ENCODE results near the gene RHEX. TPM values are rescaled to one million over a fixed set of nuclear protein-coding genes. Genes with fewer than 3 reads are reported as not detected.
"Not testable (repeated sequence)": the region's sequence is repeated elsewhere in the genome, so short reads cannot be mapped to it uniquely, and the experiment has no call there.

The RHEX gene, protein sequence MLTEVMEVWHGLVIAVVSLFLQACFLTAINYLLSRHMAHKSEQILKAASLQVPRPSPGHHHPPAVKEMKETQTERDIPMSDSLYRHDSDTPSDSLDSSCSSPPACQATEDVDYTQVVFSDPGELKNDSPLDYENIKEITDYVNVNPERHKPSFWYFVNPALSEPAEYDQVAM
- under 1 TPM in 1 of 2 experiments, not detected in 1; 0.52 TPM for total RNA-seq
- not detected for polyA plus RNA-seq
- 0 reads per million in 6 experiments for total RNA-seq

DNA sequence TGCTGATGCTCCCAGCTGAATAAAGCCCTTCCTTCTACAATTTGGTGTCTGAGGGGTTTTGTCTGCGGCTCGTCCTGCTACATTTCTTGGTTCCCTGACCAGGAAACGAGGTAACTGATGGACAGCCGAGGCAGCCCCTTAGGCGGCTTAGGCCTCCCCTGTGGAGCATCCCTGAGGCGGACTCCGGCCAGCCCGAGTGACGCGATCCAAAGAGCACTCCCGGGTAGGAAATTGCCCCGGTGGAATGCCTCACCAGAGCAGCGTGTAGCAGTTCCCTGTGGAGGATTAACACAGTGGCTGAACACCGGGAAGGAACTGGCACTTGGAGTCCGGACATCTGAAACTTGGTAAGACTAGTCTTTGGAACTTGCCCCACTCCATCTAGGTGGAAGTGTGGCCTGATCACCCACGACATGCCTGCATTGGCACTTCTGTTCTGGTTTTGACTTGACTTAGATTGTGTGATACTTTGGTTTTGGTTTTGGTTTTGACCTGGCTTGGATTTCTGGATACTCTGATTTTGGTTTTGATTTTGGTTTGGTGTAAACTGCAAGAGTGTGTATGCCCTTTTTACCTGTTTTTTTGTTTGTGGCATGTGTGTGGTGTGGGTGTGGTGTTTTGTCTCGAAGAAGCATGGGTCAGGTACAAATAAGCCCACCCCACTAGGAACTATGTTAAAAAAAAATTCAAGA is at the start of gene RHEX:
TSS of gene RHEX (plus strand) at position 255 of the 692 bp plus-strand sequence. CDS start 44,656 bp downstream, outside the sequence.
- peak in 1 of 10 donors; percentile 12 for DNase-seq
- H3K9me3 Mint-ChIP-seq, H3K27me3 Mint-ChIP-seq, ATAC-seq, H3K36me3 Mint-ChIP-seq, POLR2A ChIA-PET: not testable (repeated sequence)
- peak within 1 kb of the TSS in 2 of 10 donors; percentile 3 to 82 for H3K27ac Mint-ChIP-seq
- H3K4me3 Mint-ChIP-seq: peak within 1 kb of the TSS in 1 of 10 donors; percentile 38
- H3K4me1 Mint-ChIP-seq: peaks cover 5 to 51% (median 17%) of the 10 kb centered on the region in 4 donors

DNA sequence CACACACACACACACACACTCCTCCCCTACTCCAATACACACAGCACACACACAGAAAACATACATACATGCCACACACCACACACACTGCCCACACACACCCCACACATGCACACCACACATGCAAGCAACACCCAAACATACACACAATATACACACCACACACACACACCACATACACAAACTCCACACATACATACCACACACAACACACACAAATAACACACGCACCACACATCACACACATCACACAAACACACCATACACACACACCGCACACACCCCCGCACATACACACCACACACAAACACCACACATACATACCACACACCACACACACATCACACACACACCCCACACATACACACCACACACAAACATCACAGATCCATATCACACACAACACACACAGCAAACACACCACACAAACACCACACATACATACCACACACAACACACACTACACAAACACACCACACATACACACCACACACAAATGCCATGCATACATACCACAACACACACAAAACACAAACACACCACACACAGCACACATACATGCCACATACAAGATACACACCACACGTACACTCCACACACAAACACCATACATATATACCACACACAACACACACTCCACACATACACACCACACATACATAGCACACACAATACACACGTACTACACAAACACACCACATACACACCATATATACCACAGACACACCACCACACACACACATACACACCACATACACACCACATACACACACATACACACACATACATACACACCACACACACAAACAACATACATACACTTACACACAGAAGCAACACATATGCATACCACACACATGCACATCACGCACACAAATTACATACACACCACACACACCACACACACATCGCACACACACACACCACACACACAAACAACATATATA is 48.8 kb upstream of the RHEX start:
- no peak for DNase-seq
- H3K9me3 Mint-ChIP-seq: no peaks in the 10 kb centered on the region
- H3K27ac Mint-ChIP-seq: peak overlapping the region in 1 of 10 donors; percentile 24
- H3K36me3 Mint-ChIP-seq: no peaks in the 10 kb centered on the region
- peaks cover 0 to 9% (median 3%) of the 10 kb centered on the region in 4 donors for H3K4me1 Mint-ChIP-seq
- no peak for ATAC-seq
- POLR2A ChIA-PET: no interaction called here
- H3K4me3 Mint-ChIP-seq: no peak overlapping the region
- peaks cover 0 to 14% (median 3%) of the 10 kb centered on the region in 5 donors for H3K27me3 Mint-ChIP-seq

GRCh38 chr1:206004826-206005225 is 48.1 kb upstream of the RHEX start:
- no peak for ATAC-seq
- Mint-ChIP-seq H3K4me3 (no peak overlapping the region), H3K9me3 (no peaks in the 10 kb centered on the region), H3K27ac (peak overlapping the region in 1 of 10 donors; percentile 24), H3K4me1 (peaks cover 0 to 9% (median 3%) of the 10 kb centered on the region in 4 donors), H3K27me3 (peaks cover 0 to 14% (median 3%) of the 10 kb centered on the region in 5 donors), H3K36me3 (no peaks in the 10 kb centered on the region)
- POLR2A ChIA-PET: no interaction called here
- no peak for DNase-seq

GRCh38 chr1:206005234-206005633 is 47.7 kb upstream of the RHEX start:
- POLR2A ChIA-PET: no interaction called here
- no peaks in the 10 kb centered on the region for H3K9me3 Mint-ChIP-seq
- H3K36me3 Mint-ChIP-seq: no peaks in the 10 kb centered on the region
- H3K27me3 Mint-ChIP-seq: peaks cover 0 to 14% (median 3%) of the 10 kb centered on the region in 5 donors
- peak overlapping the region in 1 of 10 donors; percentile 67 for H3K27ac Mint-ChIP-seq
- ATAC-seq (no peak), DNase-seq (no peak)
- no peak overlapping the region for H3K4me3 Mint-ChIP-seq
- peaks cover 0 to 9% (median 3%) of the 10 kb centered on the region in 4 donors for H3K4me1 Mint-ChIP-seq

GRCh38 chr1:206005778-206006180 is 47.2 kb upstream of the RHEX start:
- DNase-seq (no peak), ATAC-seq (no peak)
- Mint-ChIP-seq H3K27ac (peak overlapping the region in 1 of 10 donors; percentile 4), H3K4me3 (no peak overlapping the region), H3K9me3 (no peaks in the 10 kb centered on the region), H3K4me1 (peaks cover 0 to 12% (median 3%) of the 10 kb centered on the region in 4 donors), H3K27me3 (peaks cover 0 to 14% (median 3%) of the 10 kb centered on the region in 5 donors), H3K36me3 (no peaks in the 10 kb centered on the region)
- POLR2A ChIA-PET: no interaction called here

DNA sequence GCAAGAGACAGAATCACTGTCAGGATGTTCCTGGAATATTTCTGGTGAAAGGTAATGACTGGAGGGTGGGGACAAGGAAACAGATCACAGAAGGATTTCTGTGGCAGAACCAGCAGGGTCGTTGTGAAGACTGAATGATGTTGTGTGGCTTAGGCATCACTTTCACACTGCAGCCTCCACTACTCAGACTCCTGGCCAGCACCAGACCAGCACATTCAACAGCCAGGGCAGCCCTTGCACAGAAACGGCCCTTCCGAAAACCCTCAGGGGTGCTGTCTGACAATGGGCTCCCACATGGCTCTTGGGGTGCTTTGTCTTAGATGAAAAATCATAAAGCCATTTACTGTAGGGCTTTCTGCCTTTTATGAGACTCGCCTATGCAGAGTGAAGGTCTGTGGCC is 46.0 kb upstream of the RHEX start:
- Mint-ChIP-seq H3K4me1 (peaks cover 7 to 16% (median 10%) of the 10 kb centered on the region in 4 donors), H3K4me3 (no peak overlapping the region), H3K9me3 (no peaks in the 10 kb centered on the region), H3K27ac (no peak overlapping the region), H3K27me3 (peaks cover 0 to 14% (median 3%) of the 10 kb centered on the region in 5 donors), H3K36me3 (no peaks in the 10 kb centered on the region)
- ATAC-seq (no peak), DNase-seq (no peak)
- POLR2A ChIA-PET: no interaction called here

- no peak overlapping the region for H3K4me3 Mint-ChIP-seq
- H3K27me3 Mint-ChIP-seq: peaks cover 0 to 7% (median 3%) of the 10 kb centered on the region in 5 donors
- ATAC-seq: no peak
- H3K4me1 Mint-ChIP-seq: peaks cover 18 to 32% (median 25%) of the 10 kb centered on the region in 4 donors
- H3K9me3 Mint-ChIP-seq: no peaks in the 10 kb centered on the region
- POLR2A ChIA-PET: no interaction called here
- no peaks in the 10 kb centered on the region for H3K36me3 Mint-ChIP-seq
- DNase-seq: no peak
- peak overlapping the region in 1 of 10 donors; percentile 10 for H3K27ac Mint-ChIP-seq
Observed at GRCh38 chr1:206010060-206010459, 42.9 kb upstream of the RHEX start.

DNA sequence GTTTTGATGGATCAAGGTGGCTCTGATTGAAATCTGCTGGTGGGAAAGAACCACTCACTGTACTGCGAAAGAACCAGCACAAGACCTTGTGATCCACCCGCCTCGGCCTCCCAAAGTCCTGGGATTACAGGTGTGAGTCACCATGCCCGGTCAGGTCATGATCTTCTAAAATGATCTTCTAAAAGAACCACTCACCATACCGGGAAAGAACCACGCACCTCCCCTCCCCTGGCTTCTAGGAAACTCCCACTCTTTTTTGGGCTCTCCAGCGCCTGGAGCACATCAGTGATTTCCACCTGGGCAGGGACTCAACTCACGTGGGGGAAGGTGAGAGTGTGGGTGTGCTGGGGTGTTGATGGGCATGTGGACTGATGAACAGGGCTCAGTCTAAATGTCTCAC is 41.9 kb upstream of the RHEX start:
- DNase-seq: no peak
- Mint-ChIP-seq H3K36me3 (no peaks in the 10 kb centered on the region), H3K9me3 (no peaks in the 10 kb centered on the region), H3K27ac (peak overlapping the region in 1 of 10 donors; percentile 18), H3K4me1 (peaks cover 18 to 31% (median 25%) of the 10 kb centered on the region in 4 donors), H3K4me3 (no peak overlapping the region), H3K27me3 (peaks cover 0 to 4% (median 2%) of the 10 kb centered on the region in 5 donors)
- no peak for ATAC-seq
- POLR2A ChIA-PET: no interaction called here

- Mint-ChIP-seq H3K4me3 (peak overlapping the region; percentile 26 to 83 (median 71)), H3K9me3 (no peaks in the 10 kb centered on the region), H3K36me3 (no peaks in the 10 kb centered on the region), H3K27ac (peak overlapping the region in 8 of 10 donors; percentile 2 to 90 (median 43)), H3K4me1 (peaks cover 18 to 30% (median 25%) of the 10 kb centered on the region in 4 donors), H3K27me3 (no peaks in the 10 kb centered on the region)
- ATAC-seq (peak; percentile 98 to 99), DNase-seq (peak in 9 of 10 donors; percentile 6 to 74 (median 52))
- POLR2A ChIA-PET: no interaction called here
Observed at GRCh38 chr1:206012086-206012859, 40.7 kb upstream of the RHEX start.

GRCh38 chr1:206013026-206013795 is 39.8 kb upstream of the RHEX start:
- no peaks in the 10 kb centered on the region for H3K9me3 Mint-ChIP-seq
- DNase-seq (no peak), ATAC-seq (no peak)
- POLR2A ChIA-PET: no interaction called here
- H3K27me3 Mint-ChIP-seq: no peaks in the 10 kb centered on the region
- no peaks in the 10 kb centered on the region for H3K36me3 Mint-ChIP-seq
- H3K27ac Mint-ChIP-seq: peak overlapping the region in 7 of 10 donors; percentile 2 to 66 (median 31)
- peaks cover 18 to 30% (median 25%) of the 10 kb centered on the region in 4 donors for H3K4me1 Mint-ChIP-seq
- peak overlapping the region in 3 of 10 donors; percentile 30 to 50 (median 48) for H3K4me3 Mint-ChIP-seq

GRCh38 chr1:206014601-206015000 is 38.4 kb upstream of the RHEX start:
- no peak for DNase-seq
- POLR2A ChIA-PET: no interaction called here
- H3K9me3 Mint-ChIP-seq: no peaks in the 10 kb centered on the region
- no peak for ATAC-seq
- H3K27ac Mint-ChIP-seq: no peak overlapping the region
- H3K27me3 Mint-ChIP-seq: no peaks in the 10 kb centered on the region
- H3K36me3 Mint-ChIP-seq: no peaks in the 10 kb centered on the region
- H3K4me1 Mint-ChIP-seq: peaks cover 18 to 30% (median 25%) of the 10 kb centered on the region in 4 donors
- no peak overlapping the region for H3K4me3 Mint-ChIP-seq

Measured in naive thymus-derived CD8-positive, alpha-beta T cell (primary cell).